CD4-positive, alpha-beta T cell treated with Interleukin-12 subunit alpha and Interleukin-12 subunit beta, for 1 hour (primary cell): ENCODE results near the gene RFT1.
A peak's percentile ranks its signal among the peaks of the same experiment; 100 is the strongest.

ENCODE experiments used
- DNase-seq: peaks from one replicate; pipeline ENCODE4 v3.0.0-alpha.2; 2020

Gene RFT1

GRCh38 chr3:53130179-53131061 is at the start of gene RFT1:
TSS of gene RFT1 (minus strand) at chr3:53130435. CDS start at chr3:53130400, 35 bp downstream.
- DNase-seq = peak; percentile 97

GRCh38 chr3:53179580-53179979 is 49.3 kb upstream of the RFT1 start:
- no peak for DNase-seq

- DNase-seq = no peak
These were observed 48.0 kb upstream of the RFT1 start for GRCh38 chr3:53178246-53178645.

GRCh38 chr3:53175613-53176540 is 45.6 kb upstream of the RFT1 start:
- DNase-seq = no peak

- no peak for DNase-seq
These were observed 44.4 kb upstream of the RFT1 start for GRCh38 chr3:53174346-53175250.

- no peak for DNase-seq
These were observed 42.9 kb upstream of the RFT1 start for GRCh38 chr3:53173107-53173506.

DNA sequence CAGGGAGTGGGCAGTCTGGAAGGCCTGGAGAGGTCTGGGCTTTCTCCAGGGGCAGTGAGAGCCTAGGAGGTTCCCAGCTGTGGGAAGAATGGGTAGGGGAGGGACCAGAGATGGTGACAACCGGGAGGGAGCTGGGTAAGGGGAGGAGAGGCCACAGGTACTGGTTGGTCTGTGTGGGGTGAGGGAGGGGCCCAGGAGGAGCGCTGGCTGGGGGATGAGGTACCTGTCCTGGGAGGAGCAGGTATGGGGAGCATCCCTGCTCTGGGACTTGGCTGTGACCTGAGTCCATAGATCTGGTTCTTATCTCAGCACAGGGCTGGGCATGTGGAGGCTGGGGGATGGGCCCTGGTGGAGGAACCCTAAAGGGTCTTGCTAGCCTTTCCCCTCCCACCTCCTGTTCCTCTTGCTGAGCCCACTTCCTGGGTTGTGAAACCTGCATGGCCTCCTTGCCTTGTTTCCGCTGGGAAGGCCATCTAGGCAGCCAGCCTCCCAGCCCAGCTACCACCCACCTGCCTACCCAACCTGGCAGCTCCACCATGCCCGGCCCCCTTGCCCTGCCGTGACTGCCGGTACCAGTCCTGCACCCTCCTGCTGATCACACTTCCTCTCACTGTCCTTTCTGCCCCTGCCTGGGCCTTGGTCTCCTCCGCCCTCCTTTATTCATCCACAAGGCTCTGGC is 41.7 kb upstream of the RFT1 start:
- DNase-seq = no peak

DNA sequence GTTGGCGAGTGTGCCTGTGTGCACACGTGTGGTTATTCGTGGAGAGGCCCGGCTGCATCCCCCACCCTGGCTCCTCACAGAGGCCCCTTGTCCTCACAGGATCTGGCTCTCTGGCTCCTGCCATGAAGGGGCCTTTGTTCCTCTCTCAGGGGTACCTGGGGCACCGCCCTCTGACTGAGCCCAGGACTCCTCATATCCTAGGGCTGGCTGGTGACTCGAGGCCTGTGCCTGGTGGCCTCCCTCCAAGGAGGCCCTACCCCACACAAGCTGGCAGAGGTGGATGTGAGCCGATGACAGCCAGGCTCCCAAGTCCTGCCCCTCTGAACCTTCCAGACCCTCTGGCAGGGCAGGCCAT is 40.8 kb upstream of the RFT1 start:
- DNase-seq = no peak

DNA sequence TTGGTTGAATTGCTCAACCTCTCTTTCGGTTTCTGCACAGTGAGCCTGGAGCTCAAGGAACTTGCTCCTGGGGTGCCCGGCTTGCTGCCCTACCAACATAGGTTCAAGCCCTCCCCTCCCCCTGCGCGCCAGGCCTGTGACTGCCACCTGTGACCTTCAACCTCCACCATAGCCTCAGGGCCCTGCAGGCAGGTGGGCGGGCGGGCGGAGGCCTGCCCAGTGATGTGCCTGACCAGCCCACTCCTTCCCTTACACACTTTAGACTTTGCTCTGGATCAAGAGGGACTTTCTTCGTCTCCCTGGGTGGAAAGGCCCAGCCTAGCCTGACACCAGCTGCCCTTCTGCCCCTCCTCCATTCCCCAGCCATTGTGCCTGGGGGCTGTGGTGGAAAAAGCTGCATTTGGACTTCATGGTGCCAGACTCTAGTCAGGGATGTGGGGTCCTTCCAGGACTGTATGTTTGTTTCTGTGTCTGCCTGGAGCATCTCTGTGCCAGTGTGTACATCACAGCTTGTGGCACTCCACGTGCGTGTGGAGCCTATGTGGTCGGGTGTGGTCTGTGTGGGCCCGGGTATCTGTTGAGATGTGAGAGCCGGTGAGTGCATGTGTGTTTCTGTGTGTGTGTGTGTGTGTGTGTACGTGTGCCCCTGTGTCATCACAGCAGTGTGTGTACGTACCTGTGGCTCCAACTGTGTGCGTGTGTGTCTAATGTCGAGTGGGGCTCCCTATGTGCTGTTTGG is 40.3 kb upstream of the RFT1 start:
- DNase-seq = no peak

GRCh38 chr3:53169832-53170324 is 39.6 kb upstream of the RFT1 start:
- no peak for DNase-seq

GRCh38 chr3:53169045-53169831 is 39.0 kb upstream of the RFT1 start:
- DNase-seq = no peak

GRCh38 chr3:53168175-53168923 is 38.1 kb upstream of the RFT1 start:
- DNase-seq = no peak

- no peak for DNase-seq
These were observed 37.4 kb upstream of the RFT1 start for GRCh38 chr3:53167418-53168174.

DNA sequence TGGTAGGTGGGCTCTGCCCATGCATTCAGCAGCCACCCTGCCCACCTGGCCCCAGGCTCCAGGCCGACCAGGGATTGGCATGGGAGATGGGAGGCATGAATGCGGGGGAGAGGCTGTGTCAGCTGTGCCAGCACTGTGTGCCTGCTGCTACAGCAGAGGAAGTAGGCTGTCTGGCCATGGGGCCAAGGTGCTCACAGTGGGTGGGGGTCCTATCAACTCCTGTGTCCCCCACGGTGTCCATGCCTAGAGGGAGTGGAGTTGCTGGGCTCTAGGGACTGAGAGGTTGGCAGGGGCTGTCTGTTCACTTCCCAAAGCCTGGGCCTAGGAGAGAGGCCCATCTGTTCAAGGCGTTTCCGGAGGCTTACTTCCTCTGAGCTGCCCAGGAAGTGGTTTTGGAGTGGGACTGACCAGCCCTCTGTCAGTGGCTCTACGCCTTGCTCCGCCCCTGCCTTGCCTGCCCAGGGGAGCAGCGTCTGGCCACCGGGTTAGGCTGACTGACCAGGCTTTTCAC is 36.6 kb upstream of the RFT1 start:
- DNase-seq = no peak

DNA sequence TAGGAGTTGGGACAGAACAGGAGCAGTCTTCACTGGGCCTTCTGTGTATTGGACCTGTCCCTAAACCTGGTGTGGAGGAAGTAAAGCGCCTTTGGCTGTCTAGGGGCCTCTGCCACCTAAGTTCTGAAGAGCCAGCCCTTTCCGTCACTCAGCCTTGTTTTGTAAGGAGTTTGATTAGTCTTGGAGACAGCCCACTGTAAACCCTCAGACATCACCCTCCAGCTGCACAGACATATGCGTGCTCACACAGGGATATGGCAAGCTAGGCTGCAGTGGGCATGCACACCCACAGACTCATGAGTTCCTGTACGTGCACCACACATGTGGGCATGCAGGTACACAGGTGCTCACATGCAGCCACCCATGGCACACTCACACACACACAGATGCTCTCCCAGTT is 36.0 kb upstream of the RFT1 start:
- no peak for DNase-seq

DNA sequence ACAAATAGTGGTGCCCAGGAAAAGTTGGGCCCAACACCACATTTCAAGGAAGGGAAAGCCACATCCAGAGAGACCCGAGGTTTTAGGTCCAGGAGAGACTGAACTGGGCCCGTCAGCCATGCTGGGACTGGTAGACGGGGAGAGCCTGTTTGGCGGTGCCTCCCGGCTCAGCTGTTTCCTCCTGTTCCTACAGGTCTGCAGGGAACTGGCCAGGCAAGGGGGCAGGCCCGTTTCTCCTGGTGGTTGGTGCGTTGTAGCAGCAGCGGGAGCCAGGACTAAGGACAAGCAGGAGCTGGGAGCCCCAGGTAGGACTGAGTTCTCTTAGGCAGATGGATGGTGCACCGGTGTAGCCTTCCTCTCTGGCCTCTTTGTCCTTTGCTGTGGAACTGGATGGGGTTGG is 34.7 kb upstream of the RFT1 start:
- DNase-seq = no peak

- DNase-seq = no peak
These were observed 33.5 kb upstream of the RFT1 start for GRCh38 chr3:53163444-53164387.
